ENCODE data around the gene TGFBR3. TPM values are rescaled to one million over a fixed set of nuclear protein-coding genes. Genes with fewer than 3 reads are reported as not detected.

TGFBR3 gene
- total and polyA plus RNA-seq, 9 of the 15 experiments (the other 6 are each of a cell fraction or from before 2014, with no cell fraction given) = 3.6 to 32.4 (median 15.6) TPM

GRCh38 chr1:91885213-91885715 lies 687 bp downstream of the TGFBR3 start (continued):
- TF ChIP-seq E2F6 (IDR thresholded peaks at IDR 0.05; ENCODE audit: borderline replicate concordance in 1 of 2, extremely low read depth in 1 of 2, insufficient read depth in 1 of 2, insufficient read length in 1 of 2, low read depth in 1 of 2, low read length in 1 of 2, poor library complexity in 1 of 2, severe bottlenecking in 1 of 2) (peak in 1 of 2 experiments; percentile 65), SRSF9 (IDR thresholded peaks at IDR 0.05; ENCODE audit: borderline replicate concordance, low read depth, low read length) (no peak), MCM5 (IDR thresholded peaks at IDR 0.05; ENCODE audit: low read depth) (no peak), RNF219 (CRISPR knock-in tag; IDR thresholded peaks at IDR 0.05) (no peak), NR4A1 (CRISPR knock-in tag; IDR thresholded peaks at IDR 0.05) (no peak), NR4A1 (tag; IDR thresholded peaks at IDR 0.05) (no peak), BRCA1 (IDR thresholded peaks at IDR 0.05) (no peak), BRCA1 (CRISPR knock-in tag; IDR thresholded peaks at IDR 0.05) (no peak), KDM2B (CRISPR knock-in tag; IDR thresholded peaks at IDR 0.05) (0 out of 2 replicates have a peak, but pooled peaks have one; percentile 13), ZBTB9 (CRISPR knock-in tag; IDR thresholded peaks at IDR 0.05) (0 out of 2 replicates have a peak, but pooled peaks have one; percentile 11), ZFP91 (CRISPR knock-in tag; IDR thresholded peaks at IDR 0.05) (no peak)
- TF ChIP-seq, protein P1, sequence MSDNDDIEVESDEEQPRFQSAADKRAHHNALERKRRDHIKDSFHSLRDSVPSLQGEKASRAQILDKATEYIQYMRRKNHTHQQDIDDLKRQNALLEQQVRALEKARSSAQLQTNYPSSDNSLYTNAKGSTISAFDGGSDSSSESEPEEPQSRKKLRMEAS (CRISPR knock-in tag; IDR thresholded peaks at IDR 0.05) = no peak
- TF ChIP-seq, protein P2, sequence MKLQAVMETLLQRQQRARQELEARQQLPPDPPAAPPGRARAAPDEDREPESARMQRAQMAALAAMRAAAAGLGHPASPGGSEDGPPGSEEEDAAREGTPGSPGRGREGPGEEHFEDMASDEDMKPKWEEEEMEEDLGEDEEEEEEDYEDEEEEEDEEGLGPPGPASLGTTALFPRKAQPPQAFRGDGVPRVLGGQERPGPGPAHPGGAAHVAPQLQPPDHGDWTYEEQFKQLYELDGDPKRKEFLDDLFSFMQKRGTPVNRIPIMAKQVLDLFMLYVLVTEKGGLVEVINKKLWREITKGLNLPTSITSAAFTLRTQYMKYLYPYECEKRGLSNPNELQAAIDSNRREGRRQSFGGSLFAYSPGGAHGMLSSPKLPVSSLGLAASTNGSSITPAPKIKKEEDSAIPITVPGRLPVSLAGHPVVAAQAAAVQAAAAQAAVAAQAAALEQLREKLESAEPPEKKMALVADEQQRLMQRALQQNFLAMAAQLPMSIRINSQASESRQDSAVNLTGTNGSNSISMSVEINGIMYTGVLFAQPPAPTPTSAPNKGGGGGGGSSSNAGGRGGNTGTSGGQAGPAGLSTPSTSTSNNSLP (IDR thresholded peaks at IDR 0.05; ENCODE audit: borderline replicate concordance, low read depth, low read length) = no peak
- TF ChIP-seq, protein P3, sequence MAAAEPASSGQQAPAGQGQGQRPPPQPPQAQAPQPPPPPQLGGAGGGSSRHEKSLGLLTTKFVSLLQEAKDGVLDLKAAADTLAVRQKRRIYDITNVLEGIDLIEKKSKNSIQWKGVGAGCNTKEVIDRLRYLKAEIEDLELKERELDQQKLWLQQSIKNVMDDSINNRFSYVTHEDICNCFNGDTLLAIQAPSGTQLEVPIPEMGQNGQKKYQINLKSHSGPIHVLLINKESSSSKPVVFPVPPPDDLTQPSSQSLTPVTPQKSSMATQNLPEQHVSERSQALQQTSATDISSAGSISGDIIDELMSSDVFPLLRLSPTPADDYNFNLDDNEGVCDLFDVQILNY (CRISPR knock-in tag; IDR thresholded peaks at IDR 0.05) = no peak
